BLaER1 treated with 17β-estradiol and CSF1 and Interleukin-3, amounts not matched to agents 10 nM and 100 nM (cell line): ENCODE data around the gene SIMC1.
"Not testable (repeated sequence)": the region's sequence is repeated elsewhere in the genome, so short reads cannot be mapped to it uniquely, and the experiment has no call there.

Experiments
- H3K27ac ChIP-seq, 11 experiments: shearing (Covaris generic); formaldehyde crosslinking; 2 replicates each; pipeline ENCODE4 v1.8.1; 2022
- H3K27me3 ChIP-seq, 11 experiments: shearing (Covaris generic); formaldehyde crosslinking; 2 replicates each; pipeline ENCODE4 v1.8.1; 2022
- H3K36me3 ChIP-seq, 11 experiments: shearing (Covaris generic); formaldehyde crosslinking; 2 replicates each; pipeline ENCODE4 v1.8.1; 2022
- H3K4me1 ChIP-seq, 10 experiments: shearing (Covaris generic); formaldehyde crosslinking; 2 replicates each; pipeline ENCODE4 v1.8.1; 2022
- H3K4me2 ChIP-seq, 11 experiments: shearing (Covaris generic); formaldehyde crosslinking; 2 replicates each; pipeline ENCODE4 v1.8.1; 2022
- H3K4me3 ChIP-seq, 10 experiments: shearing (Covaris generic); formaldehyde crosslinking; 2 replicates each; pipeline ENCODE4 v1.8.1; 2022
- H3K9ac ChIP-seq, 11 experiments: shearing (Covaris generic); formaldehyde crosslinking; 2 replicates each; pipeline ENCODE4 v1.8.1; 2022
- H3K9me3 ChIP-seq, 11 experiments: shearing (Covaris generic); formaldehyde crosslinking; replicated peaks in 1 of 11; 2 replicates each; pipeline ENCODE4 v1.8.1; 2022
- H4K20me1 ChIP-seq, 11 experiments: shearing (Covaris generic); formaldehyde crosslinking; 2 replicates each; pipeline ENCODE4 v1.8.1; 2022

The SIMC1 gene

GRCh38 chr5:176233253-176233652 is 5.0 kb upstream of the SIMC1 start:
- not testable (repeated sequence) for H3K4me2 ChIP-seq, H3K4me3 ChIP-seq, H3K36me3 ChIP-seq, H3K9me3 ChIP-seq, H3K4me1 ChIP-seq, H3K27me3 ChIP-seq, H4K20me1 ChIP-seq, H3K27ac ChIP-seq, H3K9ac ChIP-seq

- not testable (repeated sequence) for H3K4me3 ChIP-seq, H4K20me1 ChIP-seq, H3K4me1 ChIP-seq, H3K27ac ChIP-seq, H3K4me2 ChIP-seq, H3K36me3 ChIP-seq, H3K27me3 ChIP-seq, H3K9ac ChIP-seq, H3K9me3 ChIP-seq
These were observed 3.1 kb upstream of the SIMC1 start for GRCh38 chr5:176235155-176235554.

GRCh38 chr5:176238645-176239283 is 540 bp downstream of the SIMC1 start:
- H4K20me1 ChIP-seq, H3K27me3 ChIP-seq, H3K9me3 ChIP-seq, H3K4me1 ChIP-seq, H3K36me3 ChIP-seq: not testable (repeated sequence)
- peak overlapping the region; percentile 71 to 83 (median 80) for H3K9ac ChIP-seq
- peak overlapping the region in 10 of 11 experiments; percentile 61 to 82 (median 69); a peak in 18 of 22 replicates for H3K4me2 ChIP-seq
- peak overlapping the region; percentile 58 to 74 (median 66) for H3K4me3 ChIP-seq
- H3K27ac ChIP-seq: peak overlapping the region in 10 of 11 experiments; percentile 59 to 79 (median 76); a peak in 19 of 22 replicates

GRCh38 chr5:176239304-176239703 is 1.1 kb downstream of the SIMC1 start:
- H3K36me3 ChIP-seq, H3K27me3 ChIP-seq, H3K9me3 ChIP-seq, H3K4me2 ChIP-seq, H3K4me3 ChIP-seq, H3K27ac ChIP-seq, H3K4me1 ChIP-seq, H4K20me1 ChIP-seq, H3K9ac ChIP-seq: not testable (repeated sequence)

GRCh38 chr5:176244318-176244717 is 6.1 kb downstream of the SIMC1 start:
- H3K36me3 ChIP-seq, H3K27me3 ChIP-seq, H3K9ac ChIP-seq, H4K20me1 ChIP-seq, H3K27ac ChIP-seq, H3K9me3 ChIP-seq, H3K4me3 ChIP-seq, H3K4me1 ChIP-seq: not testable (repeated sequence)
- peak overlapping the region in 5 of 11 experiments; percentile 10 to 30 (median 23); a peak in 2 of 22 replicates for H3K4me2 ChIP-seq

- not testable (repeated sequence) for H3K4me3 ChIP-seq, H3K27me3 ChIP-seq, H3K4me1 ChIP-seq, H4K20me1 ChIP-seq, H3K27ac ChIP-seq, H3K4me2 ChIP-seq, H3K9ac ChIP-seq, H3K9me3 ChIP-seq, H3K36me3 ChIP-seq
These were observed 6.8 kb downstream of the SIMC1 start for GRCh38 chr5:176245074-176245473.

- not testable (repeated sequence) for H3K9ac ChIP-seq, H4K20me1 ChIP-seq, H3K4me2 ChIP-seq, H3K27me3 ChIP-seq, H3K4me1 ChIP-seq, H3K36me3 ChIP-seq, H3K27ac ChIP-seq, H3K4me3 ChIP-seq
- peaks cover under 1 to 13% (median 4%) of the 10 kb centered on the region in 11 experiments; a peak in 17 of 22 replicates for H3K9me3 ChIP-seq
These were observed 7.3 kb downstream of the SIMC1 start for GRCh38 chr5:176245489-176245888.

GRCh38 chr5:176250691-176251090 is 12.5 kb downstream of the SIMC1 start:
- not testable (repeated sequence) for H3K4me3 ChIP-seq, H3K9ac ChIP-seq, H3K4me2 ChIP-seq, H3K4me1 ChIP-seq, H4K20me1 ChIP-seq, H3K27ac ChIP-seq, H3K27me3 ChIP-seq
- peaks cover 8 to 38% (median 26%) of the 10 kb centered on the region in 11 experiments for H3K9me3 ChIP-seq
- H3K36me3 ChIP-seq: peaks cover 0 to 13% (median 0%) of the 10 kb centered on the region in 11 experiments; a peak in 3 of 22 replicates

GRCh38 chr5:176252171-176252570 is 13.9 kb downstream of the SIMC1 start:
- H3K4me3 ChIP-seq, H3K27ac ChIP-seq, H3K4me2 ChIP-seq, H3K27me3 ChIP-seq, H3K9ac ChIP-seq, H4K20me1 ChIP-seq, H3K4me1 ChIP-seq: not testable (repeated sequence)
- peaks cover 0 to 13% (median 0%) of the 10 kb centered on the region in 11 experiments; a peak in 5 of 22 replicates for H3K36me3 ChIP-seq
- H3K9me3 ChIP-seq: peaks cover 8 to 39% (median 26%) of the 10 kb centered on the region in 11 experiments

- H3K27me3 ChIP-seq, H3K9ac ChIP-seq, H3K4me3 ChIP-seq, H3K27ac ChIP-seq, H4K20me1 ChIP-seq, H3K4me2 ChIP-seq, H3K4me1 ChIP-seq: not testable (repeated sequence)
- Histone ChIP-seq H3K36me3 (peaks cover 0 to 16% (median 0%) of the 10 kb centered on the region in 11 experiments; a peak in 5 of 22 replicates), H3K9me3 (peaks cover 8 to 45% (median 29%) of the 10 kb centered on the region in 11 experiments)
These were observed 15.3 kb downstream of the SIMC1 start for GRCh38 chr5:176253370-176254065.

- H3K9ac ChIP-seq, H3K27ac ChIP-seq, H3K4me2 ChIP-seq, H4K20me1 ChIP-seq, H3K4me1 ChIP-seq, H3K4me3 ChIP-seq, H3K27me3 ChIP-seq: not testable (repeated sequence)
- H3K36me3 ChIP-seq: peaks cover 0 to 16% (median 0%) of the 10 kb centered on the region in 11 experiments; a peak in 5 of 22 replicates
- peaks cover 8 to 45% (median 29%) of the 10 kb centered on the region in 11 experiments for H3K9me3 ChIP-seq
These were observed 15.8 kb downstream of the SIMC1 start for GRCh38 chr5:176254066-176254393.

- not testable (repeated sequence) for H3K4me3 ChIP-seq, H3K27ac ChIP-seq, H3K27me3 ChIP-seq, H3K4me1 ChIP-seq, H4K20me1 ChIP-seq, H3K4me2 ChIP-seq, H3K9ac ChIP-seq
- peaks cover 0 to 23% (median 12%) of the 10 kb centered on the region in 11 experiments; a peak in 16 of 22 replicates for H3K36me3 ChIP-seq
- H3K9me3 ChIP-seq: peaks cover 0 to 18% (median 12%) of the 10 kb centered on the region in 11 experiments; a peak in 17 of 22 replicates
These were observed 19.8 kb downstream of the SIMC1 start for GRCh38 chr5:176257871-176258505.

GRCh38 chr5:176260682-176261081 is 22.5 kb downstream of the SIMC1 start:
- not testable (repeated sequence) for H3K9ac ChIP-seq, H3K27me3 ChIP-seq, H4K20me1 ChIP-seq, H3K4me1 ChIP-seq, H3K4me3 ChIP-seq, H3K4me2 ChIP-seq, H3K27ac ChIP-seq
- Histone ChIP-seq H3K9me3 (peaks cover 7 to 34% (median 17%) of the 10 kb centered on the region in 11 experiments; a peak in 21 of 22 replicates), H3K36me3 (peaks cover 5 to 24% (median 18%) of the 10 kb centered on the region in 11 experiments; a peak in 19 of 22 replicates)
